H9 (cell line): Measurements from ENCODE around the gene XRN1. TPM values are rescaled to one million over a fixed set of nuclear protein-coding genes. Genes with fewer than 3 reads are reported as not detected.

Experiments used
- DNase-seq: peaks from one replicate; pipeline ENCODE4 v3.0.0-alpha.2; 2017
- H2AFZ ChIP-seq: one replicate; pipeline ENCODE4 v1.6.1; 2013; ENCODE audit warnings: mild to moderate bottlenecking, low read length, control low read depth, moderate library complexity
- H2AK5ac ChIP-seq: 2 replicates; pipeline ENCODE4 v1.6.1; 2013; ENCODE audit warnings: low read length, control low read depth, mixed read lengths; ENCODE audit not compliant: insufficient read length
- H2BK120ac ChIP-seq: one replicate; pipeline ENCODE4 v1.6.1; 2013; ENCODE audit warnings: low read depth, mild to moderate bottlenecking, low read length, control low read depth, inconsistent platforms; ENCODE audit not compliant: poor library complexity, severe bottlenecking
- H2BK12ac ChIP-seq: 2 replicates; pipeline ENCODE4 v1.6.1; 2013; ENCODE audit warnings: low read length, control low read depth, mixed read lengths, low read depth; ENCODE audit not compliant: insufficient read length
- H2BK15ac ChIP-seq: 2 replicates; pipeline ENCODE4 v1.6.1; 2013; ENCODE audit warnings: low read depth, low read length, control low read depth
- H2BK20ac ChIP-seq: one replicate; pipeline ENCODE4 v1.6.1; 2013; ENCODE audit warnings: low read depth, mild to moderate bottlenecking, low read length, control low read depth, inconsistent platforms; ENCODE audit not compliant: poor library complexity, severe bottlenecking
- H2BK5ac ChIP-seq: 2 replicates; pipeline ENCODE4 v1.6.1; 2013; ENCODE audit warnings: low read length, control low read depth, mixed read lengths; ENCODE audit not compliant: insufficient read length
- H3K14ac ChIP-seq: 2 replicates; pipeline ENCODE4 v1.6.1; 2013; ENCODE audit warnings: low read length, control low read depth; ENCODE audit not compliant: insufficient read depth
- H3K18ac ChIP-seq: 2 replicates; pipeline ENCODE4 v1.6.1; 2013; ENCODE audit warnings: low read depth, mild to moderate bottlenecking, mixed read lengths, low read length, control low read depth; ENCODE audit not compliant: insufficient read length
- H3K23ac ChIP-seq: 2 replicates; pipeline ENCODE4 v1.6.1; 2013; ENCODE audit warnings: low read length, control low read depth, mixed read lengths, low read depth; ENCODE audit not compliant: insufficient read length
- H3K23me2 ChIP-seq: 2 replicates; pipeline ENCODE4 v1.6.1; 2013; ENCODE audit warnings: low read depth, mild to moderate bottlenecking, mixed read lengths, low read length, control low read depth; ENCODE audit not compliant: insufficient read length, poor library complexity, severe bottlenecking
- H3K27ac ChIP-seq: 2 replicates; pipeline ENCODE4 v1.5.1; 2013; ENCODE audit warnings: low read length, control low read depth, mixed read lengths, low read depth; ENCODE audit not compliant: insufficient read length
- H3K27me3 ChIP-seq: 2 replicates; pipeline ENCODE4 v1.6.1; 2013; ENCODE audit warnings: low read length, control low read depth, inconsistent platforms; ENCODE audit not compliant: insufficient read depth
- H3K4ac ChIP-seq: 2 replicates; pipeline ENCODE4 v1.6.1; 2013; ENCODE audit warnings: low read depth, mild to moderate bottlenecking, control low read depth, inconsistent platforms, low read length, moderate library complexity
- H3K4me1 ChIP-seq: 2 replicates; pipeline ENCODE4 v1.6.1; 2013; ENCODE audit warnings: low read length, control low read depth, inconsistent platforms; ENCODE audit not compliant: insufficient read depth
- H3K4me2 ChIP-seq: 2 replicates; pipeline ENCODE4 v1.6.1; 2013; ENCODE audit warnings: low read length, control low read depth, mixed read lengths; ENCODE audit not compliant: insufficient read length, insufficient read depth
- H3K56ac ChIP-seq: 2 replicates; pipeline ENCODE4 v1.6.1; 2013; ENCODE audit warnings: low read depth, mild to moderate bottlenecking, mixed read lengths, low read length, control low read depth; ENCODE audit not compliant: insufficient read length
- H3K79me1 ChIP-seq: 2 replicates; pipeline ENCODE4 v1.6.1; 2013; ENCODE audit warnings: low read depth, mild to moderate bottlenecking, moderate library complexity, low read length, control low read depth, inconsistent platforms; ENCODE audit not compliant: insufficient read depth, poor library complexity, severe bottlenecking
- H3K79me2 ChIP-seq: 2 replicates; pipeline ENCODE4 v1.6.1; 2013; ENCODE audit warnings: low read length, control low read depth, inconsistent platforms; ENCODE audit not compliant: insufficient read depth
- H3K9ac ChIP-seq: 2 replicates; pipeline ENCODE4 v1.6.1; 2013; ENCODE audit warnings: low read length, control low read depth, mixed read lengths; ENCODE audit not compliant: insufficient read length; ENCODE audit errors: extremely low read depth
- H3K9me3 ChIP-seq: one replicate; pipeline ENCODE4 v1.6.1; 2013; ENCODE audit warnings: low read depth, low read length, inconsistent platforms; ENCODE audit not compliant: control insufficient read depth
- H3T11ph ChIP-seq: one replicate; pipeline ENCODE4 v1.6.1; 2013; ENCODE audit warnings: mild to moderate bottlenecking, low read length, control low read depth, inconsistent platforms
- H4K20me1 ChIP-seq: one replicate; pipeline ENCODE4 v1.6.1; 2013; ENCODE audit not compliant: control insufficient read depth, insufficient read length, insufficient read depth
- H4K5ac ChIP-seq: 2 replicates; pipeline ENCODE4 v1.6.1; 2013; ENCODE audit warnings: low read depth, mild to moderate bottlenecking, mixed read lengths, low read length, control low read depth; ENCODE audit not compliant: insufficient read length
- H4K8ac ChIP-seq: replicated peaks from 2 replicates; pipeline ENCODE4 v1.6.1; 2013; ENCODE audit warnings: low read length, control low read depth, mixed read lengths, low read depth; ENCODE audit not compliant: insufficient read length
- H4K91ac ChIP-seq: 2 replicates; pipeline ENCODE4 v1.6.1; 2013; ENCODE audit warnings: low read depth, mild to moderate bottlenecking, moderate library complexity, mixed read lengths, low read length, control low read depth; ENCODE audit not compliant: insufficient read length
- H3K27ac Mint-ChIP-seq, 3 experiments: 2 replicates in 2 of 3; 3 replicates in 1 of 3; pipeline ENCODE4 v1.8.0; 2020 to 2021; ENCODE audit warnings: mixed read lengths in 3 of 3, mild to moderate bottlenecking in 1 of 3, moderate library complexity in 1 of 3
- H3K27me3 Mint-ChIP-seq: 2 replicates; pipeline ENCODE4 v1.8.0; 2021; ENCODE audit warnings: low read depth, mild to moderate bottlenecking, moderate library complexity, mixed read lengths
- H3K36me3 Mint-ChIP-seq, 3 experiments: 2 replicates in 2 of 3; 3 replicates in 1 of 3; pipeline ENCODE4 v1.8.0; 2020 to 2021; ENCODE audit warnings: low read depth in 3 of 3, mixed read lengths in 3 of 3; ENCODE audit not compliant: insufficient read depth in 1 of 3
- H3K4me1 Mint-ChIP-seq, 2 experiments: 2 replicates each; pipeline ENCODE4 v1.8.0; 2020; ENCODE audit warnings: mixed read lengths in 2 of 2
- H3K4me3 Mint-ChIP-seq, 2 experiments: 2 replicates in 1 of 2; 3 replicates in 1 of 2; pipeline ENCODE4 v1.8.0; 2020 to 2021; ENCODE audit warnings: mild to moderate bottlenecking in 2 of 2, mixed read lengths in 2 of 2, moderate library complexity in 1 of 2
- H3K9me3 Mint-ChIP-seq, 2 experiments: 2 replicates in 1 of 2; 3 replicates in 1 of 2; pipeline ENCODE4 v1.8.0; 2020; ENCODE audit warnings: mild to moderate bottlenecking in 2 of 2, mixed read lengths in 2 of 2, moderate library complexity in 1 of 2
- CTCF ChIP-seq: fragments of 200-600 bp; sonication (generic); conservative IDR thresholded peaks from 3 replicates; pipeline ENCODE4 v1.8.0; 2021; ENCODE audit warnings: antibody characterized with exemption, mild to moderate bottlenecking
- WGBS: extraction: QIAGEN DNeasy Blood & Tissue Kit; methylation state at CpG from one replicate; pipeline ENCODE4 v1.1.7; 2013; ENCODE audit warnings: missing lambda C conversion rate, low lambda C conversion rate, mixed read lengths; ENCODE audit not compliant: insufficient read length; ENCODE audit errors: extremely low coverage; 5-methylcytosine and 5-hydroxymethylcytosine counted together
- total RNA-seq: library from RNA; stranded (reverse); gene quantifications from 2 replicates; pipeline ENCODE4 v1.2.1, GENCODE V29; 2021

XRN1 gene
- total RNA-seq, 1 experiment from 2014 or later, result 15.0 TPM

GRCh38 chr3:142418926-142419592 lies 28.8 kb downstream of the XRN1 start:
- Mint-ChIP-seq H3K36me3 (peaks cover 2 to 35% (median 34%) of the 10 kb centered on the region in 3 experiments; a peak in 6 of 7 replicates), H3K4me1 (no peaks in the 10 kb centered on the region), H3K9me3 (no peaks in the 10 kb centered on the region), H3K27me3 (no peaks in the 10 kb centered on the region), H3K4me3 (no peak overlapping the region), H3K27ac (peak overlapping the region in 2 of 3 experiments; percentile 10 to 13; a peak in 2 of 7 replicates)
- Histone ChIP-seq H3K79me1 (no peaks in the 10 kb centered on the region), H3K4me1 (no peaks in the 10 kb centered on the region), H3K79me2 (no peaks in the 10 kb centered on the region), H4K91ac (no peak overlapping the region), H3K18ac (no peak overlapping the region), H2BK12ac (no peak overlapping the region), H2AK5ac (no peak overlapping the region), H3T11ph (no peak overlapping the region), H2BK15ac (no peak overlapping the region), H3K56ac (no peak overlapping the region), H3K4ac (no peak overlapping the region), H2AFZ (no peak overlapping the region), H4K5ac (no peak overlapping the region), H3K4me2 (no peak overlapping the region), H2BK5ac (no peak overlapping the region), H3K9me3 (no peaks in the 10 kb centered on the region), H2BK120ac (no peak overlapping the region), H3K27ac (no peak overlapping the region), H3K9ac (no peak overlapping the region), H2BK20ac (no peak overlapping the region), H3K23ac (no peak overlapping the region), H3K14ac (no peak overlapping the region), H3K23me2 (no peaks in the 10 kb centered on the region), H3K27me3 (no peaks in the 10 kb centered on the region), H4K8ac (no peak overlapping the region), H4K20me1 (no peaks in the 10 kb centered on the region)
- DNase-seq, result no peak
- WGBS, result no CpG with 5 or more reads among the region's 5 CpGs
- TF ChIP-seq CTCF, result no peak
